Measurements from ENCODE around the gene MRPS14.
"Not testable (repeated sequence)": the region's sequence is repeated elsewhere in the genome, so short reads cannot be mapped to it uniquely, and the experiment has no call there.

The MRPS14 gene

DNA sequence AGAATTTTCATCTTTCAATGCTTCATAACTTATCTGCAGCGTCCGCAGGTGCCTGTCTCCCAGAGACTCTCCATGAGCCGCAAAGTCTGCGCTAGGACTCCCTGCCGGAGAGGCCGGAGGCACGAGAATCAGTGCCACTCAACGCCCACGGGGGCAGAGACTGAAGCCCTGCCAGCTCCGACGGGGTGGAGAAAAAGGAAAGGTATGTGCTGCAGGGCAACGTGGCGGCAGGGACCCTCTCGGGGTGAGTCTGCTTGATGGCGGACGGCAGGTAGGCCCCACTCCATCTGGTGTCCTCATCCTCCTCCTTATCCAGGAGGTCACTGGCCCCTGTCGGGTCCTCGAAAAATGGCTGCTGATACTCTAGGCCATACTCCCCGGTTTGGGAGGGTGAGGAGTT, 21.9 kb upstream of the MRPS14 start:
- no peak for DNase-seq (ENCODE audit: extremely low spot score)
- ChIA-PET POLR2A (no interaction called here), CTCF (no interaction called here)
- TF ChIP-seq TARDBP (IDR thresholded peaks at IDR 0.05) = no peak
- no peak for TF ChIP-seq CTBP1 (IDR thresholded peaks at IDR 0.05; ENCODE audit: borderline replicate concordance)
- TF ChIP-seq FOXA1 (IDR thresholded peaks at IDR 0.05) = no peak
- TF ChIP-seq BHLHE40 (IDR thresholded peaks at IDR 0.05; ENCODE audit: borderline replicate concordance) = no peak
- TF ChIP-seq L3MBTL2 (conservative IDR thresholded peaks at IDR 0.05) = no peak
- TF ChIP-seq LEF1 (IDR thresholded peaks at IDR 0.05; ENCODE audit: borderline replicate concordance) = no peak

DNA sequence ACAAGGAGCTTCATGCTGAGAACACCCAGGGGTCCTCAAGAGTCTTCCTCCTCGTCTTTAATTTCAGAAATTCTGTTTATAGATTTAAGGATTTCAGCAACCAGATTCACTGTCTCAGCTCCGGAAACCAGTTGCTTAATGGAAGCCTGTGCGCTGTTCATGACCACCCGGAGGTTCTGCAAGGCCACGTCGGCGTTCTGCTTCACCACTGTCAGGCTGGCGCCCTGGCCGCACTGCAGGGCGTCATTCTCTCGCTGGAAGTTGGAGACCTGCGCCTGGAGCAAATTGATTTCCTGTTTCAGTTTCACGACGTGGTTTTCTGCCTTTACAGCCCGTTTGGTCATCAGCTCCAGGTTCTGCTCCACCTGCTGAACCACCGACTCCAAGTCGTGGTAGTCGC, 21.4 kb upstream of the MRPS14 start:
- CTCF ChIA-PET; DNase-seq (ENCODE audit: extremely low spot score); POLR2A ChIA-PET: not testable (repeated sequence)

DNA sequence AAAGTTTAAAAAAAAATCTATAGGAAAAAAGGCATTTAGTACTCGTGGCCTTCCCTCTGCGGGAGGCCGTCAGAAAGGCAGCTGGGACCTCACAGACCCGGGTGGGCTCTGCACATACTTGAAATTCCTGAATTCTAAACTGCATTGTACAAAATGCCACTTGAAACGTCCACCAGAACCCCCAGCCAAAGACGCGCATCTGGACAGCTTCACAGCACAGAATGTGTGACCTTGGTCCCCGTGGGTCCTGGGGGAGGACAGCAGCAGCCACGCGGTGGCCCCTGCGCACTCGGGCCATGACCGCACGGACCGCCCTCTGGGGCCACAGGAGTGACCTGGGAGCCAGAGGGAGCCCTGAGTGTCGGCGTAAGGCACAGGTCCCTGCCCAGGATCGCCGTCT, 20.6 kb upstream of the MRPS14 start:
- ChIA-PET CTCF (interaction anchor here (0.6 kb wide), 1 partner anchor 1727 kb away, joined by 3 read pairs; no protein-coding TSS in a partner anchor), POLR2A (no interaction called here)
- TF ChIP-seq SUZ12 (IDR thresholded peaks at IDR 0.05) (no peak), TARDBP (IDR thresholded peaks at IDR 0.05) (no peak), ELF4 (IDR thresholded peaks at IDR 0.05) (no peak), ARNT (IDR thresholded peaks at IDR 0.05) (no peak), NFRKB (IDR thresholded peaks at IDR 0.05) (no peak), CTBP1 (IDR thresholded peaks at IDR 0.05; ENCODE audit: borderline replicate concordance) (no peak), SP1 (IDR thresholded peaks at IDR 0.05) (no peak), HDGF (IDR thresholded peaks at IDR 0.05; ENCODE audit: borderline replicate concordance) (no peak), FOXA1 (IDR thresholded peaks at IDR 0.05) (no peak), FOXM1 (IDR thresholded peaks at IDR 0.05; ENCODE audit: borderline replicate concordance) (no peak), L3MBTL2 (conservative IDR thresholded peaks at IDR 0.05) (no peak), LEF1 (IDR thresholded peaks at IDR 0.05; ENCODE audit: borderline replicate concordance) (no peak), ZNF384 (IDR thresholded peaks at IDR 0.05) (no peak), BHLHE40 (IDR thresholded peaks at IDR 0.05; ENCODE audit: borderline replicate concordance) (no peak), FOXK2 (IDR thresholded peaks at IDR 0.05) (no peak)
- TF ChIP-seq, protein P1, sequence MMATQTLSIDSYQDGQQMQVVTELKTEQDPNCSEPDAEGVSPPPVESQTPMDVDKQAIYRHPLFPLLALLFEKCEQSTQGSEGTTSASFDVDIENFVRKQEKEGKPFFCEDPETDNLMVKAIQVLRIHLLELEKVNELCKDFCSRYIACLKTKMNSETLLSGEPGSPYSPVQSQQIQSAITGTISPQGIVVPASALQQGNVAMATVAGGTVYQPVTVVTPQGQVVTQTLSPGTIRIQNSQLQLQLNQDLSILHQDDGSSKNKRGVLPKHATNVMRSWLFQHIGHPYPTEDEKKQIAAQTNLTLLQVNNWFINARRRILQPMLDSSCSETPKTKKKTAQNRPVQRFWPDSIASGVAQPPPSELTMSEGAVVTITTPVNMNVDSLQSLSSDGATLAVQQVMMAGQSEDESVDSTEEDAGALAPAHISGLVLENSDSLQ (IDR thresholded peaks at IDR 0.05) = no peak
- no peak for DNase-seq (ENCODE audit: extremely low spot score)

DNA sequence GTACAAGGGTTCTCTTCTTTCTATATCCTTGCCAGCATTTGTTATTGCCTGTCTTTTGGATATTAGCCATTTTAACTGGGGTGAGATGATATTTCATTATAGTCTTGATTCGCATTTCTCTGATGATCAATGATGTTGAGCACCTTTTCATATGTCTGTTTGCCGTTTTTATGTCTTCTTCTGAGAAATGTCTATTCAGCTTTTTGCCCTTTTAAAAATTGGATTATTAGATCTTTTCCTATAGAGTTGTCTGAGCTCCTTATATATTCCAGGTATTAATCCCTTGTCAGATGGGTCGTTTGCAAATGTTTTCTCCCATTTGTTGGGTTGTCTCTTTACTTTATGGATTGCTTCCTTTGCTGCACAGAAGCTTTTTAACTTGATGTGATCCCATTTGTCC, 19.4 kb upstream of the MRPS14 start:
- no peak for TF ChIP-seq SUZ12 (IDR thresholded peaks at IDR 0.05)
- no peak for TF ChIP-seq TARDBP (IDR thresholded peaks at IDR 0.05)
- TF ChIP-seq L3MBTL2 (conservative IDR thresholded peaks at IDR 0.05) = no peak
- no peak for TF ChIP-seq ARNT (IDR thresholded peaks at IDR 0.05)
- TF ChIP-seq FOXM1 (IDR thresholded peaks at IDR 0.05; ENCODE audit: borderline replicate concordance) = no peak
- TF ChIP-seq, protein P1 (IDR thresholded peaks at IDR 0.05) = no peak
- TF ChIP-seq LEF1 (IDR thresholded peaks at IDR 0.05; ENCODE audit: borderline replicate concordance) = no peak
- TF ChIP-seq HDGF (IDR thresholded peaks at IDR 0.05; ENCODE audit: borderline replicate concordance) = no peak
- no peak for TF ChIP-seq ZNF384 (IDR thresholded peaks at IDR 0.05)
- no peak for TF ChIP-seq FOXK2 (IDR thresholded peaks at IDR 0.05)
- no peak for TF ChIP-seq ELF4 (IDR thresholded peaks at IDR 0.05)
- no peak for TF ChIP-seq FOXA1 (IDR thresholded peaks at IDR 0.05)
- no peak for TF ChIP-seq CTBP1 (IDR thresholded peaks at IDR 0.05; ENCODE audit: borderline replicate concordance)
- TF ChIP-seq SP1 (IDR thresholded peaks at IDR 0.05) = no peak
- no peak for TF ChIP-seq NFRKB (IDR thresholded peaks at IDR 0.05)
- no peak for TF ChIP-seq BHLHE40 (IDR thresholded peaks at IDR 0.05; ENCODE audit: borderline replicate concordance)
- POLR2A ChIA-PET = no interaction called here
- DNase-seq (ENCODE audit: extremely low spot score) = no peak
- CTCF ChIA-PET = interaction anchor here (2.5 kb wide), 1 partner anchor 13 kb away, joined by 8 read pairs; no protein-coding TSS in a partner anchor

DNA sequence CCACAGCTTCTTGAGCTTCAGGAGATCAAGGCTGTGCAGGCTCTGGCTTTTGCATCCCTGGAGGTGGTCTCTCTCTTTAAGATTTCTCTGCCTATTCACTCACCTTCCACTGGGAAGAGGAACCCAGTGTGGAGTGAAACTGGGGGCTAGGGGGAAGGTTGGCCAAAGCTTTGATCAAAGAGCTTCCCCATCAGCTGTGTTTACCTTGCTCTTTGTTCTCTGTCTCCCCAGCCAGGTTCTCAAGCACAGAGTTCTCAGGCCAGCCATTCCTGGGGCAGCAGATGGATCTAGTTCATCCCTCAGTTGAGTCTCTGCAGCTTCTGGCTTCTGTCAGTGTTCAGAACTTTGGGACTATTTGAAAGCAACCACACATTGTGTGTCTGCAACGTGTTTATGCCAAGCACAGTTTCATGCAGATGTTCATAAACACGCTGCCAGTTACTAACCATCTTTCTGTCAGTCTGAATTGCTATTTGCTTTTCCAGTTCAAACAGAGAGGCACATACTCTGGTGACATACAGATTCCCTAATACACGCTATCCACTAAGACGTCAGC, 17.2 kb upstream of the MRPS14 start:
- ChIA-PET CTCF (interaction anchor here (2.5 kb wide), 1 partner anchor 11 kb away, joined by 8 read pairs; no protein-coding TSS in a partner anchor), POLR2A (interaction anchor here (1.1 kb wide), 1 partner anchor 18 kb away, joined by 3 read pairs; the partner anchor contains the start of gene MRPS14)
- TF ChIP-seq ZNF384 (IDR thresholded peaks at IDR 0.05) (no peak), LEF1 (IDR thresholded peaks at IDR 0.05; ENCODE audit: borderline replicate concordance) (no peak), HDGF (IDR thresholded peaks at IDR 0.05; ENCODE audit: borderline replicate concordance) (no peak), BHLHE40 (IDR thresholded peaks at IDR 0.05; ENCODE audit: borderline replicate concordance) (no peak), SP1 (IDR thresholded peaks at IDR 0.05) (no peak), ARNT (IDR thresholded peaks at IDR 0.05) (no peak), FOXK2 (IDR thresholded peaks at IDR 0.05) (no peak), TARDBP (IDR thresholded peaks at IDR 0.05) (no peak), L3MBTL2 (conservative IDR thresholded peaks at IDR 0.05) (no peak), CTBP1 (IDR thresholded peaks at IDR 0.05; ENCODE audit: borderline replicate concordance) (no peak), ELF4 (IDR thresholded peaks at IDR 0.05) (no peak), SUZ12 (IDR thresholded peaks at IDR 0.05) (no peak), FOXA1 (IDR thresholded peaks at IDR 0.05) (no peak), NFRKB (IDR thresholded peaks at IDR 0.05) (no peak), FOXM1 (IDR thresholded peaks at IDR 0.05; ENCODE audit: borderline replicate concordance) (no peak)
- TF ChIP-seq, protein P1 (IDR thresholded peaks at IDR 0.05) = no peak
- no peak for DNase-seq (ENCODE audit: extremely low spot score)

DNA sequence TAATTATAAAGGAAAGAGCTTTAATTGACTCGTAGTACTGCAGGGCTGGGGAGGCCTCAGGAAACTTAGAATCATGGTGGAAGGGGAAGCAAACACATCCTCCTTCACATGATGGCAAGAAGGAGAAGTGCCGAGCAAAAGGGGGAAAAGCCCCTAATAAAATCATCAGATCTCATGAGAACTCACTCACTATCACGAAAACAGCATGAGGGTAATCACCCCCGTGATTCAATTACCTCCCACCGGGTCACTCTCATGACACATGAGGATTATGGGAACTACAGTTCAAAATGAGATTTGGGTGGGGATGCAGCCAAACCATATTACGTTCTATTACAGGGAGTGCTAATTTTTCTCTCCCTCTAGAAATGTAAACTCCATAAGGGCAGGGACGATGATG, 14.2 kb upstream of the MRPS14 start:
- DNase-seq (ENCODE audit: extremely low spot score) = no peak
- CTCF ChIA-PET = no interaction called here
- POLR2A ChIA-PET = interaction anchor here (1.5 kb wide), 1 partner anchor 14 kb away, joined by 5 read pairs; the partner anchor contains the start of gene MRPS14
- TF ChIP-seq SUZ12 (IDR thresholded peaks at IDR 0.05) = no peak
- TF ChIP-seq SP1 (IDR thresholded peaks at IDR 0.05) = no peak
- TF ChIP-seq, protein P1 (IDR thresholded peaks at IDR 0.05) = no peak
- TF ChIP-seq FOXK2 (IDR thresholded peaks at IDR 0.05) = no peak
- TF ChIP-seq HDGF (IDR thresholded peaks at IDR 0.05; ENCODE audit: borderline replicate concordance) = no peak
- TF ChIP-seq TARDBP (IDR thresholded peaks at IDR 0.05) = no peak
- TF ChIP-seq FOXA1 (IDR thresholded peaks at IDR 0.05) = no peak
- TF ChIP-seq NFRKB (IDR thresholded peaks at IDR 0.05) = no peak
- no peak for TF ChIP-seq BHLHE40 (IDR thresholded peaks at IDR 0.05; ENCODE audit: borderline replicate concordance)
- no peak for TF ChIP-seq CTBP1 (IDR thresholded peaks at IDR 0.05; ENCODE audit: borderline replicate concordance)
- no peak for TF ChIP-seq FOXM1 (IDR thresholded peaks at IDR 0.05; ENCODE audit: borderline replicate concordance)

All from HEK293T (cell line).